BLaER1 (cell line): ENCODE data around the gene DGKB.

Source experiments
- H3K27ac ChIP-seq: shearing (Covaris generic); formaldehyde crosslinking; 2 replicates; pipeline ENCODE4 v1.8.1; 2022
- H3K27me3 ChIP-seq: shearing (Covaris generic); formaldehyde crosslinking; 2 replicates; pipeline ENCODE4 v1.8.1; 2022
- H3K36me3 ChIP-seq: shearing (Covaris generic); formaldehyde crosslinking; 2 replicates; pipeline ENCODE4 v1.8.1; 2022
- H3K4me1 ChIP-seq: shearing (Covaris generic); formaldehyde crosslinking; 2 replicates; pipeline ENCODE4 v1.8.1; 2022
- H3K4me2 ChIP-seq: shearing (Covaris generic); formaldehyde crosslinking; 2 replicates; pipeline ENCODE4 v1.8.1; 2022
- H3K4me3 ChIP-seq: shearing (Covaris generic); formaldehyde crosslinking; 2 replicates; pipeline ENCODE4 v1.8.1; 2022
- H3K9ac ChIP-seq: shearing (Covaris generic); formaldehyde crosslinking; 2 replicates; pipeline ENCODE4 v1.8.1; 2022
- H3K9me3 ChIP-seq: shearing (Covaris generic); formaldehyde crosslinking; 2 replicates; pipeline ENCODE4 v1.8.1; 2022
- H4K20me1 ChIP-seq: shearing (Covaris generic); formaldehyde crosslinking; 2 replicates; pipeline ENCODE4 v1.8.1; 2022
- Cebpa-rat ChIP-seq: shearing (Covaris generic); IDR thresholded peaks from 2 replicates; pipeline ENCODE4 v1.8.1; 2022

Gene DGKB

DNA sequence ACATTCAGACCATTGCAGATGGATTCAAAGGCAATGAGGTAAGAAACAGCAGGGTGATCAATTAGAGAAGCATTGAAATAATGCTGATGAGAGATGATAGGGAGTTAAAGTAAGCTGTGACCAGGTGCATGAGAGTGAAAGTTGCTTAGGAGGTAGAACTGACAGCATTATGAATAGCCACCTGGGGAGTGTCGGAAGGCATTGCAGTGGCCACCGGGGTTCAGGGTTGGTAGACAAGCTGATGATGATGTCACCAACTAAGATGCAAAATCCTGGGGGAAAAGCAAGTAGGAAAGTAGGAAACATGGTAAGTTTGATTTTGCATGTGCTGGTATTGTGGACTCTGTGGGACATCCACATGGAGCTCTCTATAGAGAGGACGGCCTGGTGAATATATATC is 701.2 kb downstream of the DGKB start:
- Histone ChIP-seq H3K9ac (no peak overlapping the region), H3K27me3 (no peaks in the 10 kb centered on the region), H3K9me3 (no peaks in the 10 kb centered on the region), H3K4me1 (no peaks in the 10 kb centered on the region), H4K20me1 (no peaks in the 10 kb centered on the region), H3K36me3 (no peaks in the 10 kb centered on the region), H3K27ac (no peak overlapping the region), H3K4me3 (no peak overlapping the region), H3K4me2 (no peak overlapping the region)
- no peak for TF ChIP-seq Cebpa-rat

DNA sequence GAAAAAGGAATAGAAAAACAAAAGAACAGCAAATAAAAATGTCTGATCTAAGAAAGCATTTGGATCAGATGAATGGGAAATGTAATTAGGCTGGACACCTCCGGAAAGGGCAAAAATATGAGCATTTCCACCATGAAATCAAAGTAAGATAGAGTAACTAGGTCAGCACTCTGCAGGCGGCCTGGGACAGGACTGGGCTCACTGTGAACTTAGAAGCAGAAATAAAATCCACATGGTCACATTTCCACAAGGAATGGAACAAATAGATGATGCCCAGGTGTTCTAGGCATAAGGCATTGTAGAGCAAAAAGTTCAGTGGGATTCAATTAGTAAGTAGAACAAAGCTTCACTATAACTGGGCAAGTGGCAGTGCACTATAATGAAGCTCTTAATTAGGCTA is 703.2 kb downstream of the DGKB start:
- no peaks in the 10 kb centered on the region for H3K9me3 ChIP-seq
- no peak overlapping the region for H3K27ac ChIP-seq
- H3K27me3 ChIP-seq = no peaks in the 10 kb centered on the region
- no peak overlapping the region for H3K4me2 ChIP-seq
- H3K36me3 ChIP-seq = no peaks in the 10 kb centered on the region
- TF ChIP-seq Cebpa-rat = no peak
- no peak overlapping the region for H3K9ac ChIP-seq
- no peak overlapping the region for H3K4me3 ChIP-seq
- no peaks in the 10 kb centered on the region for H4K20me1 ChIP-seq
- H3K4me1 ChIP-seq = no peaks in the 10 kb centered on the region

DNA sequence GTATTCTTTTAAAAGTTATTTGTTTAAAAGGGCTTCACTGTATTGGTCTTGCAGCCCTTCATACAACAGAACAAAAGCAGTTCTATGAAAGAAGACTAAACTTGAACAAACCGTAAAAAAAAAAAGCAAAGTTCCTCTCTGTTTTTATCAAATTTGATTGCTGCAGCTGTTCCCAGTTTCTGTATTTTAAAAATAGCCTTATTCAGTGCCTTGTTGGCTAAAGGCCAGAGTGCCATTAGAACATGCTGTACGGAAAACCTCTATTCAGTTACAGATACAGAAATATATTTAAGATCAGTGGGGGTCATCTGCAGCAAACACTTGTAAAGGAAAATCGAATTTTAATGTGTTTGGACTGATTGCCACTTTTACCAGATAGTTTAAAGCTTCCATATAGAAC is 705.3 kb downstream of the DGKB start:
- Histone ChIP-seq H3K36me3 (no peaks in the 10 kb centered on the region), H3K27me3 (no peaks in the 10 kb centered on the region), H3K27ac (no peak overlapping the region), H3K9ac (no peak overlapping the region), H3K4me1 (no peaks in the 10 kb centered on the region), H3K4me2 (no peak overlapping the region), H3K4me3 (no peak overlapping the region), H4K20me1 (no peaks in the 10 kb centered on the region), H3K9me3 (no peaks in the 10 kb centered on the region)
- TF ChIP-seq Cebpa-rat = no peak

DNA sequence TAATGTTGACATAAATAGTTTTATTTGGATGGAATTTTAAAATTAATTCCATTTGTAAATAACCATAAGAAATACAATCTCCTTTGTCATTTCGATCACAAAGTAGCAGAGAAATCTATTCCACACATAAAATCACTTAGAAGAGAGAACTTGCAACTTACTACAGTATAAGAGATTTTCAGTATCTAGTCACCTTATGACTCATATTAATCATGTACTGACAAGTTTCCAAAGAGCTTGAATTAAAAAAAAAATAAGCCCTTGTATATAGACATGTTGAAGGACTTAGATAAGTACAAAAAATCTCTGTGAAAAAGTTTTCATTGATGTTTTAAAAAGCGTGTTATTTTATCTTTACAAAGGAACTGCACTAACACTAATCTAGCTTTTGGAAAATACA is 706.0 kb downstream of the DGKB start:
- no peak overlapping the region for H3K4me3 ChIP-seq
- H4K20me1 ChIP-seq = no peaks in the 10 kb centered on the region
- no peaks in the 10 kb centered on the region for H3K36me3 ChIP-seq
- H3K27me3 ChIP-seq = no peaks in the 10 kb centered on the region
- no peak overlapping the region for H3K9ac ChIP-seq
- no peaks in the 10 kb centered on the region for H3K4me1 ChIP-seq
- no peak for TF ChIP-seq Cebpa-rat
- no peak overlapping the region for H3K27ac ChIP-seq
- H3K9me3 ChIP-seq = no peaks in the 10 kb centered on the region
- no peak overlapping the region for H3K4me2 ChIP-seq

DNA sequence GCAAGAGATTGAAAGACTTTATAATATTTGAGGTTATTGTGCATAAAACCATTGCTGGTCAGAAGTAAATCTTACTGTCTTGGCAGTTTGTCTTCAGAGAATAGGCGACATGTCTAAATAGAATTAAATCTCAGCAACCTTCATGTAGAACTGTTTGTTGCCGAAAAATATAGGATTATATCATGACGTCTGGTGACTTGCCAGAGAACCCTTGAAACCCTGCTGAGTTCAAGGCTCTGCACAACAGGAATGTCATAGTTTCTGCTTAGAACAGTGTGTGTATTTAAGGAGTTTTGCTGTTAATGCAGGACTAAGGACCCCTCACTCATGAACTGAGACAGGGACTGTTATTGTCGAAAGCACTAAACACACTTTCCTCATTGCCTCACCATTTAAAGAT is 706.7 kb downstream of the DGKB start:
- Histone ChIP-seq H3K36me3 (no peaks in the 10 kb centered on the region), H3K9me3 (no peaks in the 10 kb centered on the region), H3K4me1 (no peaks in the 10 kb centered on the region), H3K27me3 (no peaks in the 10 kb centered on the region), H3K4me2 (no peak overlapping the region), H3K27ac (no peak overlapping the region), H3K4me3 (no peak overlapping the region), H3K9ac (no peak overlapping the region), H4K20me1 (no peaks in the 10 kb centered on the region)
- TF ChIP-seq Cebpa-rat = no peak

DNA sequence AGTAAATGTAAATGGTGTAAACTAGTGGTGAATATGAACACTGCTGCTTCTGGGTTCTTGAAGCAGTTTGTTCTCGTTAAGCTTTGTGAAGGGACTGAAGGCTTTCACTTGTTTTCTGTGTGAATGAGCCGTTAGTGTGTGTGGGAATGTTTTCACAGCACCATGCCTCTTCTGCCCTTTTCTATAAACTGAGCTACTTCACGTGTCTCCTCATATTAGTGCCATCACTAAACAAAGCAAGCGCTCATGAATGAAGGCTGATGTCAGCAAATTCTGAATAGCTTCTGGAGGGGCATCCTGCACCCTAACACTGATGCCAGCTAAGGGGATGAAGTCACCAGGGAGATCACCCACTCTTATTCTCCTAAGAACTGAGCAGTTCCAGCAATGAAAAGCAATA is 707.5 kb downstream of the DGKB start:
- no peaks in the 10 kb centered on the region for H4K20me1 ChIP-seq
- no peaks in the 10 kb centered on the region for H3K4me1 ChIP-seq
- no peak overlapping the region for H3K4me3 ChIP-seq
- H3K9ac ChIP-seq = no peak overlapping the region
- TF ChIP-seq Cebpa-rat = no peak
- no peak overlapping the region for H3K27ac ChIP-seq
- H3K27me3 ChIP-seq = no peaks in the 10 kb centered on the region
- H3K9me3 ChIP-seq = no peaks in the 10 kb centered on the region
- no peak overlapping the region for H3K4me2 ChIP-seq
- H3K36me3 ChIP-seq = no peaks in the 10 kb centered on the region

DNA sequence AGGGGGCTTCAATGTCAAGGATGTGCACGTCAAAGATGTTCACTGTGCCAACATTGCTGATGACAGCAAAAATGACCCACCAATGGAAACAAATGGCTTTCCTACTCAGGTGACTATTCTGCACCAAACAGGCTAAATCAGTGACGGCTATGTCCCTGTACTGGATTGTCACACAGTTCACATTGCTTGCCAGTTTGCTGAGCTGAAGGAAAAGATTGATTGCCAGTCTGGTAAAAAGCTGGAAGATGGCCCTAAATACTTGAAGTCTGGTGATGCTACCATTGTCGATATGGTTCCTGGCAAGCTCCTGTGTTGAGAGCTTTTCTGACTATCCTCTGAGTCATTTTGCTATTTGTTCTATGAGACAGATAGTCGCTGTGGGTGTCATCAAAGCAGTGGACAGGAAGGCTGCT is 710.9 kb downstream of the DGKB start:
- Histone ChIP-seq H3K4me2 (no peak overlapping the region), H3K9me3 (no peaks in the 10 kb centered on the region)
- TF ChIP-seq Cebpa-rat = no peak

DNA sequence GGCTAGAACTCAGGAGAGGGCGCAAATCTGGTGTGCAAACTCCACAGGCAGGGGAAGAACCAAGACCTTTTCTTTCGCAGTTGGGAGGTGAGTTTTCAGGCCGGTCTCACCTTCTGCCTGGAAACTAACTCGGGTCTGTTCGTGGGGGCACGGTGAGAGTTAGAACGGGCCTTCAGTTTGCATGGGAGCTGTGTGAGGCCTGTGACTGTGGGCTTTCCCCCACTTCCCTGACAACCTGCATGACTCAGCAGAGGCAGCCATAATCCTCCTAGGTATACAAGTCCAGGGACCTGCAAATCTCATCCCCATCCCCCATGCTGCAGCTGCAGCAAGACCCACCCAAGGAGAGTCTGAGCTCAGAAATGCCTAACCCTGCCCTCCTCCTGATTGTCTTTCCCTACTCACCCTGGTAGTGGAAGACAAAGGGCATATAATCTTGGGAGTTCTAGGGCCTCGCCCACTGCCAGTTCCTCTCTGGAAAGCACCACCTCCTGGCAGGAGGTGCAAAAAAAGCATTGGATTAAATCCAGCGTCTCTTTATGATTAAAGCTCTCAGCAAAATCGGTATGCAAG is 718.2 kb downstream of the DGKB start:
- Histone ChIP-seq H3K36me3 (no peaks in the 10 kb centered on the region), H3K4me1 (no peaks in the 10 kb centered on the region), H3K9me3 (no peaks in the 10 kb centered on the region), H3K27me3 (no peaks in the 10 kb centered on the region), H4K20me1 (no peaks in the 10 kb centered on the region), H3K4me2 (no peak overlapping the region), H3K27ac (no peak overlapping the region), H3K9ac (no peak overlapping the region), H3K4me3 (no peak overlapping the region)
- TF ChIP-seq Cebpa-rat = no peak

More for the DNA sequence above, 710.9 kb downstream of the DGKB start:
- H3K27ac ChIP-seq = no peak overlapping the region
- H3K27me3 ChIP-seq = no peaks in the 10 kb centered on the region
- no peaks in the 10 kb centered on the region for H3K4me1 ChIP-seq
- no peak overlapping the region for H3K9ac ChIP-seq
- no peaks in the 10 kb centered on the region for H3K36me3 ChIP-seq
- no peak overlapping the region for H3K4me3 ChIP-seq
- no peaks in the 10 kb centered on the region for H4K20me1 ChIP-seq

DNA sequence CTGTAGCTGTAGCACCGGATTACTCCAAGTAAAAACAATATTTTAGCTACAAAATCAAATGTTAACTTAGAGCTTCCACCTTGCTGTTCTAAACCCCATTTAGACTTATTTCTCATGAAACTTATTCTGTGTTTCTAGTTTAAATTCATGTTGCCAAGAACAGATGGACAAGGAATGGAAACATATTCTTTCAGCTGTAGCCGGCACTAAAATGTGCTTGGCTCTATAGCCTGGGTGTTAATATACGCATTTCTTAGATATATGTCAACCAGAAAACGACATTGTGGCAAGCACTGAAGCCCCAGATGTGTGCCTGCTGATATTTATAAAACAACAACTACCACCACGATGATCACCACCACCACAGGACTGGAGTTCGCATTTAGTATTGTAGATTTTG is 722.8 kb downstream of the DGKB start:
- Histone ChIP-seq H3K9ac (no peak overlapping the region), H3K27ac (no peak overlapping the region), H3K9me3 (no peaks in the 10 kb centered on the region), H3K4me3 (no peak overlapping the region), H3K27me3 (no peaks in the 10 kb centered on the region), H4K20me1 (no peaks in the 10 kb centered on the region), H3K36me3 (no peaks in the 10 kb centered on the region), H3K4me1 (no peaks in the 10 kb centered on the region), H3K4me2 (no peak overlapping the region)
- no peak for TF ChIP-seq Cebpa-rat

DNA sequence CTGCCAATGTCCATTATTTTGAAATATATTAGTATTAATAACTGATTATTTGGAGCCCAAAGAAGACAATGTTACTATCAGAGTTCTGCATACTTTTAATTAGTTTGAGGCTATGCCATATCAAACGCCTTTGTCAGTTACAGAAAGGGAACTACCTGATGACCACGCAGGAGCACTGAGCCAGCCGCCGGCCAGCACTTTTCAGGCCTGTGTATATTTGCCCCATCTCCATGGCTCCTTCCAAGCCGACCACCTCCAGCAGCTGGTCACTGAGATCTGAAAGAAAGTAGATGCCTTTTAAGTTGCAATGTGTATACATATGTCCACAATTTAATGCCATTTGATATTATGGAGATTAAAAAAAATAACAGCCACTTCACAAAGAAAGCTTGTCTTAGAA is 724.7 kb downstream of the DGKB start:
- no peak for TF ChIP-seq Cebpa-rat
- no peak overlapping the region for H3K4me2 ChIP-seq
- no peak overlapping the region for H3K27ac ChIP-seq
- no peaks in the 10 kb centered on the region for H3K36me3 ChIP-seq
- H4K20me1 ChIP-seq = no peaks in the 10 kb centered on the region
- no peaks in the 10 kb centered on the region for H3K27me3 ChIP-seq
- H3K9ac ChIP-seq = no peak overlapping the region
- H3K4me1 ChIP-seq = no peaks in the 10 kb centered on the region
- no peak overlapping the region for H3K4me3 ChIP-seq
- no peaks in the 10 kb centered on the region for H3K9me3 ChIP-seq

DNA sequence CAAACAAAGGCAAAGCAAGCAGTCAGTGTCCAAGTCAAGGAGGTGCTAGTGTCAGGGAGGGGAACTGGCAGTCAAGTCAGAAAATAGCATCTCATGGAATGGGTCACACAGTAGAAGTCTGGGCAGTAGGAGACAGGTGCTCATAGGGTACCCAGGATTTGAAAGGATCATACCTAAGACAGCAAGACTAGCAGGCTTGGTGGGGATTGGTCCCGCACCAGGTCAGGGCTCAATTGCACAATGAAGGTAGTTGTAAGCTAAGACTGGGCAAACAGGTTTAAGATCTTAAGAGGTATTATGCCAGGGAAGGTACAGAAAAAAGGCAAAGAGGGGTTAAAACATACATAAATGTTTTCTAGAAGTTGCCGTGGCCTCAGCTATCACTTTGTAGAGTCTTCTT is 731.7 kb downstream of the DGKB start:
- Histone ChIP-seq H3K27me3 (no peaks in the 10 kb centered on the region), H3K27ac (no peak overlapping the region), H3K4me2 (no peak overlapping the region), H3K9me3 (no peaks in the 10 kb centered on the region), H3K4me3 (no peak overlapping the region), H3K4me1 (no peaks in the 10 kb centered on the region), H3K36me3 (no peaks in the 10 kb centered on the region), H4K20me1 (no peaks in the 10 kb centered on the region), H3K9ac (no peak overlapping the region)
- no peak for TF ChIP-seq Cebpa-rat
